DMS 273 (cell line): Measurements from ENCODE around the gene WDSUB1.

ENCODE experiments used
- DNase-seq: peaks from one replicate; lab custom pipeline; 2025; ENCODE audit not compliant: unreplicated experiment; lab: John Stamatoyannopoulos, UW

The WDSUB1 gene

DNA sequence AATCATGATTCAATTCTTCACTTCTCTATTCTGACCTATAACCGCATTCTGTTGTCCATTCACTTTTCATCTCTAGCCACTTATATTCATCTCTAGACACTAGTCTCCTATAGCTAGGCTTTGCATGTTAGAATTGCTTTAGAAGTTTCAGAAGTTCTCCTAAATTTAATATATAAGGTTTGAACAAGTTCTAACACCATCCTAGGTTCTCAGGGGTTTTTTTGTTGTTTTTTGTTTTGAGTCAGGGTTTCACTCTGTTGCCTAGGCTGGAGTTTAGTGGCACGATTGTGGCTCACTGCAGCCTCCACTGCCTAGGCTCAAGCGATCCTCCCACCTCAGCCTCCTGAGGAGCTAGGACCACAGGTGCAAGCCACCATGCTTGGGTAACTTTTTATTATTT, 19.9 kb downstream of the WDSUB1 start:
- no peak for DNase-seq

DNA sequence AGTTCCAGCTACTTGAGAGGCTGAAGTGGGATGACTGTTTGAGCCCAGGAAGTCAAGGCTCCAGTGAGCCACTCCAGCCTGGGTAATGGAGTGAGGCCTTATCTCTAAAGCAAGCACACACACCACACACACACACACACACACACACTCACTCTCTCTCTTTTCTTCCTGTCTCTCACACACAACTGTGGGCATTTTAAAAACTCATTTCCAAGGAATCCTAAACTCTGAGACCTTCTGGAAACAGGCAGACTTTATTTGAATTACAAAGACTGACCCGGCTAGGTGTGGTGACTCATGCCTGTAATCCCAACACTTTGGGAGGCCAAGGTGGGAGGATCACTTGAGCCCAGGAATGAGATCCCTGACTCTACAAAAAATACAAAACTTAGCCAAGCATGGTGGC, 21.3 kb downstream of the WDSUB1 start:
- DNase-seq = no peak

DNA sequence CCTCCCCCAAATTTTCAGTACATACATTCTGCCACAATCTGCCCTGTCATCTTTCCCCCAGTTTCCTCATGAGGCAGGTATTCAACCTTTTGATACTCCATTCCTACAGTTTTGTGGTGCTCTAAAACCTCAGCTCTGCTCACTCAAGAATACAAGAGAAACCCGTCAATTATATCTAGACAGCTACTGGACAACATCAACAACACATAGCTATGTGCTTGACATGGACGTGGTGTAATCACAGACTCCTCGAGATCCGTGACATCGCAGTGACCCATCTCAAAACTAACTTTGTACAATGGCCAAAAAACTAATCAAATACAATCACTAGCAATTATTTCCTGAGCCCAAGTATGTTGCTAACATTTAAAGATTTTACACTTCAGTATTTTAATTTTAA, 23.6 kb downstream of the WDSUB1 start:
- no peak for DNase-seq

DNA sequence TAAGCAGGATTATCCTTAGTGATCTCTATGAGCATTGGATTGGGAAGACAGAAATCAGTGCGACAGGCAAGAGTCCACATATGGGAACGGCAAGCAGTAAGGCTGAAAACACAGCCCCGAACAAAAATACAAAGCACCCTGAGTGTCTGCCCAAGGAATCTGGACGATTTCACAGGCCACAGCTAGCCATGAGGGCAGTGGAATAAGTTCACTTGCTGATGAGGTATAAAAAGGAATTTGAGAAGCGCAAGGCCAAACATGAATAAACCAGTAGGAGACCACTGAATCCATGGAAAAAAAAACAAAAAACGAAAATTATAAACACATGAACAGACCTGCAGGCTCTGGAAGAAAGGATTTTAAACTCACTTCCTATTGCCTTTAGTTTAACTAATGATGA, 24.3 kb downstream of the WDSUB1 start:
- no peak for DNase-seq

DNA sequence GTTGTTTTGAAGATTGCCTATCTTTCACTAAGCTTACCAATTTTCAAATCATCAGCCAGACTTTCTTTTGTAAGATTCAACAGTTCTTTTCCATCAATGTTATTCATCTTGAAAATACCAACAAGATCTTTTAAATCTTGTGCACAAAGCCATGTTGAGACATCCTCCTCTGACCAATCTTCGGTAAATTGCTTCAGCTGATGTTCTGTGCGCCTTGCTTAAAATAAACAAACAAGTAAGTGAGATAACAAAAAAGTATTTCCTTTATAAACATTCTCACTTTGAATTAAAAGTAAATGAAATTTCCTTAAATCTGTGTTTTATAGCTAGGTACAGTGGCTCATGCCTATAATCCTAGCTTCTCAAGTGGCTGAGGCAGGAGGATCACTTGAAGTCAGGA, 30.3 kb downstream of the WDSUB1 start:
- DNase-seq = no peak

DNA sequence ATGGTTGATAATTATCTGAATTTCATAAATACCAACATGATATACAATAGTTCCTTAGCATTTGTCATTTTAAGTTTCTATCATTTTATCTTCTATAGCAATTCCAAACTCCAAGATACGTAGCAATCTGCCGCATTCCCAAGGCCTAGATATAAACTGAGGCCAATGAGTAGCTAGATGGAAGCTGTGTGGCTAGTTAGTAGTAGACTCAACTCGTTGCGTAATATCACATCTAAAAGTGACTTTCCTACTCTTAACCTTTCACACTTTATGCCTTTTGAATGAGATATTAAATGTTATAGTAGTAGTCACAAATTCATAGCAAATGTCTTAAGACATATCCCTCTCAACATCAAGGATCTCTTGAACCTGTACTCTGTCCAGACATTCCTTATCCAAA, 33.6 kb downstream of the WDSUB1 start:
- DNase-seq = no peak

DNA sequence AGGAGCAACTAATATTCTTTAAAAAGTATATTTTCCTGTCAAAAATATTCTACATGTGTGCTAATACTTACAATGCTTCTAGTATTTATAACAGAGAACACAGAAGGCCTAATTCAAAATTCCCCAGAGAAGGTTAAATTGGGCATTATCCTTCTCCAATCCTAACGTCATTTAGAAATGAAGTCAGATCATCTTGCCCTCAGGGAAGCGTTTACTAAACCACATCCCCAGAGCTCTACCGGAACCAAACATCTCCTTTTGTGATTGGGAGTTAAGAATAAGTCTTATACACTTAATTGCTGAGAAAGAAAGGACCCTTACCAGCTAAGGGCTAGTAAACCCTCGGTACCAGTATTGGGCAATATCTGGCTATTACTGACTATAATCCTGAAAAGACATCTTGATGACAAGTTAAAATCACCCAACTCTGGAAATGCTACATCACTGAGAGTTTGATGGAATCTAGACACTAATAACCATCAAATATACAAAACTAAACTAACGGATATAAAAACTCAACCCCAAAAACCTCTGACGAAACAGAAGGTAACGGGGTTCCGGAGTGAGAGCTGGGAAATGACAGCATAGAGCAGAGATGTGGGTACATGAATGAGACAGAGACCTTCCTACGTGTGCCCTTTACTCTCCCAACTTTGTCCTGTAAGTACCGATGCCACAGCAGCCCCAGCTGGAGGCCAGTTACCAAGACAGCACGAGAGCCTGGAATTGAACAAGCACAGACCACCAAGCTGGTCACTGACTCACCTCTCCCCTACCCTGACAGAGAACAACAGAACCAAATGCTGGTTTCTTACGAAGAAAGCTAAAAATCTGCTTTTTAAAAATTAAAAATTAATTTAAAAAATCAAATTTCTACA, 35.0 kb downstream of the WDSUB1 start:
- DNase-seq = no peak

DNA sequence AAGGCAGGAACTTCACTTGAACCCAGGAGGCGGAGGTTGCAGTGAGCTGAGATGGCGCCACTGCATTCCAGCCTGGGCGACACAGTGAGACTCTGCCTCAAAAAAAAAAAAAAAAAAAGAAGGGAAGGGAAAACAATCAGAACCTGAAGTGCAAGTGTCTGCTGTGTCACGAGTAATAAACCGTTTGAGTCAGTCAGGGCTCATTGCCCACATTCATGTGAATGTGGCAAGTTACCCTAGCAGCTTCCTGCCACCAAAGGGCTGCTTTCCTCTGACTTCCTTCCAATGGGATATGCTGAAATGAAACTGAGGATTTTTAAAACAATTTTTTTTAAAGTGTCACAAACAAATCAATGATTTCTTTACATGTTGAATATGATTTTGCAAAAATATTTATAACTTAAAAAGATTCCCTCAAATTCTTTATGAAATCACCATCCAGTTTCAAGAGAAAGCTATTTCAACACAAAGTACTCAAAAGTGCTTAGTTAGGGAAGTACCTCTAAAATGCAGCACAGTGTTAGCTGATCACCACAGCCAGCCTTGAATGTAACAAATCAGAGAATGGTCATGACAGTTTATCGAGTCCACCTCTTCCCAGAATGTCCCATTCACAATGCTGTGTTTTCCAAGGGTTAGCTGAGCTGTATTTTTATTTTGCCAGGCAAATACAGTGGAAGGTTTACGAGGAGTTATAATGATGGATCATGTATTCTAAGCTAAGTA, 36.4 kb downstream of the WDSUB1 start:
- no peak for DNase-seq

DNA sequence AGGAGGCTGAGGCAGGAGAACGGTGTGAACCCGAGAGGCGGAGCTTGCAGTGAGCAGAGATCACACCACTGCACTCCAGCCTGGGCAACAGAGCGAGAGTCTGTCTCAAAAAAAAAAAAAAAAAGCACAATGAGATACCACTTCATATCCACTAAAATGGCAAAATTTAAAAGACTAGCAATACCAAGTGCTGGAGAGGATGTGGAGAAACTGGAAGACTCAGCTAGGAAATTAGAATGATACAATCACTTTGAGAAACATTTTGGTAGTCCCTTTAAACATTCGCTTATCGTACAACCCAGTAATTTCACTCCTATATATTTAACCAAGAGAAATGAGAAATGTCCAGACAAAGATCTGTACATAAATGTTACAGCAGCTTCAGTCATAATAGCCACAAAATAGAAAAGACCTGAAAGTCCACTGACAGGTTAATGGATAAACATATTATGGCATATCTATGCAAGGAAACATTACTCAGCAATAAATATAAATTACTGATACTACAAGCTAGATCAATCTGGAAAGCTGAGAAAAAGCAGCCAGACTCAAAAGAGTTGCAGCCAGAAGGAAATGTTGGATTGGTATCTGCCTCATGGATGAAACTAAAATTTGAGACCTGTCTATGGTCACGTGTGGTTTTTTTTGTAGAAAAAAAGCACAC, 40.0 kb downstream of the WDSUB1 start:
- no peak for DNase-seq

DNA sequence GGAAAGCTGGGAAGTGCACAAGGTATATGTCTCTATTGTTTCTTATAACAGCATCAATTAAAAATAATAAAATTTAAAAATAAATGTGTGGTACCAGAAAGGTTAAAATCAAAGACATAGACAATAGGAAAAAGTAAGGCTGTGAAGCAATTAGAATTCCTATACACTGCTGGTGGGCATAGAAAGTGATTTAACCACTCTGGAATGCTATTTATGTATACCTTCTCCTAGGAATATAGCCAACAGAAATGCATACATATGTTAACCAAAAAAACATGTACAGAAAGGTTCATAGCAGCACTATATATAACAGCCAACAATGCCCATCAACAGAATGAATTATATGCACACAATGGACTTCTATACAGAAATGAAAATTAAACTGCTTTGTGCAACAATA, 43.0 kb downstream of the WDSUB1 start:
- DNase-seq = no peak

DNA sequence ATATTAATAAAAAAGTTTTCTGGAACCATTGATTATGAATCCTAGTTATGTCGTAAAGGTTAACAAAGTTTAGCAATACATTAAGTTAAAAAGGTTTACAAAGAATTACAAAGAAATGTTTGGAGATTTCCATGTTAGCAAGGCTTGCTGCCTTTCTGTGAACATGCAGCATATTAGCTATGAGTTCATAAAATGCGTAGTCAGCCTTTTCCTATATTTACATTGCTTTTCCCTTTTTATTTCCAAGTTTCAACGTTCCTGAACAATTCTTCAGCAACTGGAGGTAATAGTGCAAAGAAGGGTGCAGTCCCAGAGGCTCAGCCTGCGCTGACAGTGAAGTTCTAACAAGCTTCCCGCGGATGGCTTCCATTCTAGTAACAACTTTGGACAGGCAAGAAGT, 51.6 kb downstream of the WDSUB1 start:
- DNase-seq = no peak

DNA sequence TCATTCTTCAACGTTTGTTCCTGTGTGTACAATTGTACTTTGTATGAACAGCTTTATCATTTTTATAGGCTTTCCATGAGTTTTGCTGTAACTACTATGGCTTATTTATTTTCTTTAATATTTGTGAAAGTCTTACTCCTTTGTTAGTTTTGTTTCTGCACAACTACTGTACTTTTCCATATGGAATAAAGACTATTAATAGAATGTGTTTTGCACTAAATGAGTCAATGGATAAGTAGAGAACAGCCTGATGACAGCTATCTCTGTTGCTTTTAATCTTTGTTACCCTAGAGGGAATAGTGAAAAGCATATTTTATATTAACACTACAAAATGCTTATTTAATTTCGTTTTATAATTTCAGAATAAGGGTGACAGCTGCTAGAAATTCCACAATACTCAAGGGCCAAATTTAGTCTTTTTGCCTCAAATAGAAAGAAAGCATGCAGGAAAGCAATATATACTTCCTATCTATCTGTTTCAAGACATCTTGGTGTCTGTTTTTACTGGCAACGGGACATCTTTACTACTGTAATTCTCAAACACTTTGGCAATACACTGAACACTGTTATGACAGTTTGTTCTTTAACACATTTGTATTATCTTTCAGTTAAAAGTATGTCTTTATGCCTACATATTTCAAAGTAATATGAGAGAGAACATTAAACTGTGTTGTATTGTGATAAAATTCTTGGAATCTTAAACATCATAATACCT, 53.9 kb downstream of the WDSUB1 start:
- no peak for DNase-seq

DNA sequence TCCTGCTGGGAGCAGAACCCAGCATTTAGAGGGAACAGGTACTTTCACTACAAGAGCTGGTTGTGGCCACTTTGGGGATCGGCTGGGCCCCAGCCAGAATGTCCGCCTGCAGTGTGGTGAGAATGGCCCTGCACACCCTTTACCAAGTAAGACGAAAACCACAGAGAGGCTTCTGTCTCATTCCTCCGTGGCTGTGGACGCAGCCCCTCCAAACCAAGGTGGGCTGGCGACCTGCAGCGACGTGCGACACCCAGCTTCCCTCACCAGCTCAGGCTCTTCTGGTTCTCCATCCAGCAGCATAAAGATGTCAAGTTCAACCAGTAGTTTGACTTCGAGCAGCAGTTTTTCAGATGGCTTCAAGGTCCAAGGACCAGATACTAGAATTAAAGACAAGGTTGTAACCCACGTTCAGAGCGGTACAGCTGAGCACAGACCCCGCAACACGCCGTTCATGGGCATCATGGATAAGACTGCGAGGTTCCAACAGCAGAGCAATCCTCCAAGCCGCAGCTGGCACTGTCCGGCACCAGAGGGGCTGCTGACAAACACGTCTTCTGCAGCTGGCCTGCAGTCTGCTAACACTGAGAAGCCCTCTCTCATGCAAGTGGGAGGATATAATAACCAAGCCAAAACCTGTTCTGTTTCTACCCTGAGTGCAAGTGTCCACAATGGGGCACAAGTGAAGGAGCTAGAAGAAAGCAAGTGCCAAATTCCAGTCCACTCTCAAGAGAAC, 56.2 kb downstream of the WDSUB1 start:
- no peak for DNase-seq

DNA sequence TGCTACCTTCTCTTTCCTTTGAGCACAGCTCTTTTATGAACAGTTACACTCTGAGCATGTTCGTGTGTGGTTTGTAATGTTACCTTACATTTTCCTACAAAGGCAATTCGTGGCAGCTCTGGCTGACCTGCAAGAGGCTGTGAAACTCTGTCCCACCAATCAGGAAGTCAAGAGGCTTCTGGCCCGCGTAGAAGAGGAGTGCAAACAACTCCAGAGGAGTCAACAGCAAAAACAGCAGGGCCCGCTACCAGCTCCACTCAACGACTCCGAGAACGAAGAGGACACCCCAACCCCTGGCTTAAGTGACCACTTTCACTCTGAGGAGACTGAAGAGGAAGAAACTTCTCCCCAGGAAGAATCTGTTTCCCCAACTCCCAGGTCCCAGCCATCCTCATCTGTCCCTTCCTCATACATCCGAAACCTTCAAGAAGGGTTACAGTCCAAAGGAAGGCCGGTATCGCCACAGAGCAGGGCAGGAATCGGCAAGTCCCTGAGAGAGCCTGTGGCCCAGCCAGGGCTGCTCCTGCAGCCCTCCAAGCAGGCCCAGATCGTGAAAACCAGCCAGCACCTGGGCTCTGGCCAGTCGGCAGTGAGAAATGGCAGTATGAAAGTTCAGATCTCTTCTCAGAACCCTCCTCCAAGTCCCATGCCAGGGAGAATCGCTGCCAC, 56.9 kb downstream of the WDSUB1 start:
- no peak for DNase-seq

DNA sequence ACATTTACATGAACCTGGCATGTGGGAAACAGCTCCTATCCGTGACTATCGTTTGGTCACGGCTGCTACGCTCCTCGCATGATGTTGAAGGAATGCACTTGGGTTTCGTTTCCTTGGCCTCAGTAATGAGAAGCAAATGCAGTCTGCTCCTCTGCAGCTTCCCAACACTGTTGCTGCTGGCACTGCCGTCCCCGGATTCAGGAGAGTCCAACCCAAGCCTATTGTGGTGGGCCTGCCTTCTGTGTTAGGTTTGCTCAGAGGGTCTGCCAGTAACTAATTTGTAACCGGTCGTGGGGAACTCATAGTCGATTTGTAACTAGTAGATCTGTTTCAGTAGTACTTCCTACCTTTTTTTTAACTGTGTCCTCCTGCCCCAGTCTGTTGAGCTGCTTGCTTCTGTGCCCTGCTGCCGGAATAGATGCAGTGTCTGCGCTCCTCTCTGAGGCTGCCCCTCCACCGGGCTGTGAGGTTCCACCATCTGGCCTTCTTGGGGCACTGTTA, 58.4 kb downstream of the WDSUB1 start:
- no peak for DNase-seq

DNA sequence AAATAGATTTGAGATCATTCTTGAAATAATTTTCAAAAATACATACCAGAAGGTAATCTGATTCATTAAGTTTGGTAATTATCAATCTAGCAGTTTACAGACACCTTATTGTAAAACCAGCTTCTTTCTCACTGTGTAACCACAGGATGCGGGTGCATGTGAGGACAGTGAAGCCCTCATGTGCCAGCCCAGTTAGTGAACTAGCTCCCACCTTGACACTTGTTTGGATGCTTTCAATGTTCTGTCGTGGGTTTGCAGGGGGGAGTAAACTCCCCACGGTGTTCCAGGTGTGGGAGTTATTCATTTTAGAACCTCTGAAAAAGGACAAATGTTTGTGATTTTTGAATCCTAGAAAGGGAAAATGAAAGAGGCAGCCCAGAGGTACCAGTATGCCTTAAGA, 59.0 kb downstream of the WDSUB1 start:
- no peak for DNase-seq

DNA sequence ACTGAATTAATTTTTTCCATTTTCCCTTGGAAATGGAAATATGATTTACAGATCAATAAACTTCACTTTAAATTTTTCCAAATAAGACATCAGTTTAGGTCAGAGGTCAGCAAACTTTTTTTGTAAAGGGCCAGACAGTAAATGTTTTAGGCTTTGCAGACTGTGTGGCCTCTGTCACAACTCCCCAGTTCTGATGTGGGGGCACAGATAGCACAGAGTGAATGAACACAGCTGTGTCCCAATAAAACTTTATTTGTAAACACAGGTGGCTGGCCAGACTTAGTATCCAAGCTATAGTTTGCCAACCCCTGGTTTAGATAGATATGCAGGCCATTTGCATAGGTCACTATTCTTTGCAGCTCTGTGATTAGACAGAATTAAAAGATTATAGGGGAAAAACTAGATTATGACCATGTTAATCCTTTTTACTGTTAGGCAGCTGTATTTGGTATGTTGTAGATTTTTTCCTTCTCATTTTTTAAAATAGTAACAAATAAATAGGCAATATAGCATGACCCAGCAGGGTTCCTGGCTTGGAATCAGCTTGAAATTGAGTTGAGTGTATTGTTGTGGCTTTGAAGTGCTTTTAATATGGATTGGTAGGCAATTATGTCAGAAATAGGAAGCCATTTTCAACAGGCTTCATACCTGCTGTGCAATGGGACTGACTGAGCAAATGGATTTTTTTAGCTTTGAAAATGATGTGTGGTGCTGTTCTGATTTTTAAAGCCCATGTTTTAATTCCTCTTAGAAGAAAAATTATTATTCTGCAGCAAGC, 59.7 kb downstream of the WDSUB1 start:
- no peak for DNase-seq

DNA sequence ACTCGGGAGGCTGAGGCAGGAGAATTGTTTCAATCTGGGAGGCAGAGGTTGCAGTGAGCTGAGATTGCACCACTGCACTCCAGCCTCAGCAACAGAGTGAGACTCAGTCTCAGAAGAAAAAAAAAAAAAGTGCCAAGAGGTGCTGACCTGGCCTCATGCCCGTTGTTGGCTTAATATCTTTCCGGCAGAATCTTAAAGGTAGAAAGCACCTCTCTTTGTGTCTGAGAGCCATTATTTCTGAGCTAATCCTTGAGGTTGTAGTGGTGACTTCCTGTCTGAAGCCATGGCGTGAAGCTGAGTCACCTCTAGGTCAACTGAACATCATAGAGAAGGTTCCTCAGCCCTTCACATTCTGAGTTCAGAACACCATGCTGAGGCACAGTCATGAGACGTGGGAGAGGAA, 60.4 kb downstream of the WDSUB1 start:
- no peak for DNase-seq
